Trophoblast cell (in vitro differentiated cells and primary cell): ENCODE data around the gene MRPS24.
A peak's percentile ranks its signal among the peaks of the same experiment; 100 is the strongest.

ENCODE experiments used
- DNase-seq, 2 donors: peaks; one replicate each; pipeline ENCODE4 v3.0.0-alpha.2; 2016
- H2AFZ ChIP-seq: 2 replicates; pipeline ENCODE4 v1.6.1; 2013; ENCODE audit warnings: low read length, moderate library complexity, mild to moderate bottlenecking; ENCODE audit not compliant: insufficient read depth, poor library complexity
- H2AK5ac ChIP-seq: 2 replicates; pipeline ENCODE4 v1.6.1; 2013; ENCODE audit warnings: mild to moderate bottlenecking, low read length
- H2BK120ac ChIP-seq: 2 replicates; pipeline ENCODE4 v1.6.1; 2013; ENCODE audit warnings: low read length, mild to moderate bottlenecking, moderate library complexity; ENCODE audit not compliant: insufficient read depth, poor library complexity
- H2BK12ac ChIP-seq: 2 replicates; pipeline ENCODE4 v1.6.1; 2013; ENCODE audit warnings: mild to moderate bottlenecking, low read length, moderate library complexity
- H2BK5ac ChIP-seq: 2 replicates; pipeline ENCODE4 v1.6.1; 2013; ENCODE audit warnings: low read length, low read depth, moderate library complexity, mild to moderate bottlenecking; ENCODE audit not compliant: poor library complexity
- H3K14ac ChIP-seq: 2 replicates; pipeline ENCODE4 v1.6.1; 2013; ENCODE audit warnings: mild to moderate bottlenecking, low read length
- H3K18ac ChIP-seq: 2 replicates; pipeline ENCODE4 v1.6.1; 2013; ENCODE audit warnings: mild to moderate bottlenecking, low read length
- H3K23ac ChIP-seq: 2 replicates; pipeline ENCODE4 v1.6.1; 2013; ENCODE audit warnings: low read length
- H3K27ac ChIP-seq: 2 replicates; pipeline ENCODE4 v1.5.1; 2013; ENCODE audit warnings: low read depth, mild to moderate bottlenecking, inconsistent platforms, low read length, moderate library complexity
- H3K27me3 ChIP-seq: 2 replicates; pipeline ENCODE4 v1.6.1; 2013; ENCODE audit warnings: inconsistent platforms, mild to moderate bottlenecking, low read length, moderate library complexity; ENCODE audit not compliant: insufficient read depth
- H3K36me3 ChIP-seq, 2 experiments: 1 replicate in 1 of 2; 2 replicates in 1 of 2; pipeline ENCODE4 v1.6.1; 2013; ENCODE audit warnings: low read length in 2 of 2, mild to moderate bottlenecking in 2 of 2, moderate library complexity in 1 of 2; ENCODE audit not compliant: insufficient read depth in 2 of 2, control insufficient read depth in 1 of 2
- H3K4ac ChIP-seq: 2 replicates; pipeline ENCODE4 v1.6.1; 2013; ENCODE audit warnings: low read depth, mild to moderate bottlenecking, low read length, moderate library complexity
- H3K4me1 ChIP-seq, 2 experiments: 1 replicate in 1 of 2; 2 replicates in 1 of 2; pipeline ENCODE4 v1.6.1; 2013; ENCODE audit warnings: low read length in 2 of 2, mild to moderate bottlenecking in 2 of 2, moderate library complexity in 1 of 2; ENCODE audit not compliant: insufficient read depth in 2 of 2, control insufficient read depth in 1 of 2
- H3K4me2 ChIP-seq: 2 replicates; pipeline ENCODE4 v1.6.1; 2013; ENCODE audit warnings: inconsistent platforms, mild to moderate bottlenecking, low read length, moderate library complexity
- H3K4me3 ChIP-seq: 2 replicates; pipeline ENCODE4 v1.5.1; 2013; ENCODE audit warnings: mild to moderate bottlenecking, low read depth, low read length, inconsistent platforms
- H3K79me1 ChIP-seq: one replicate; pipeline ENCODE4 v1.6.1; 2013; ENCODE audit warnings: low read length
- H3K79me2 ChIP-seq: 2 replicates; pipeline ENCODE4 v1.6.1; 2013; ENCODE audit warnings: low read length, mild to moderate bottlenecking; ENCODE audit not compliant: control insufficient read depth, insufficient read depth, poor library complexity
- H3K9ac ChIP-seq: 2 replicates; pipeline ENCODE4 v1.6.1; 2013; ENCODE audit warnings: mild to moderate bottlenecking, low read length
- H3K9me3 ChIP-seq: 2 replicates; pipeline ENCODE4 v1.6.1; 2013; ENCODE audit warnings: low read depth, mild to moderate bottlenecking, control low read depth, inconsistent platforms, low read length; ENCODE audit not compliant: insufficient read depth
- H4K12ac ChIP-seq: 2 replicates; pipeline ENCODE4 v1.6.1; 2013; ENCODE audit warnings: low read depth, mild to moderate bottlenecking, low read length, moderate library complexity
- H4K8ac ChIP-seq: 2 replicates; pipeline ENCODE4 v1.6.1; 2013; ENCODE audit warnings: low read depth, mild to moderate bottlenecking, low read length, moderate library complexity
- H4K91ac ChIP-seq: one replicate; pipeline ENCODE4 v1.6.1; 2013; ENCODE audit warnings: low read depth, mild to moderate bottlenecking, low read length, moderate library complexity
- WGBS: extraction: QIAGEN DNeasy Blood & Tissue Kit; methylation state at CpG from one replicate; pipeline ENCODE4 v1.1.7; 2013; ENCODE audit warnings: missing lambda C conversion rate; ENCODE audit not compliant: insufficient read length, insufficient coverage; ENCODE audit errors: extremely low coverage; 5-methylcytosine and 5-hydroxymethylcytosine counted together

Gene MRPS24

DNA sequence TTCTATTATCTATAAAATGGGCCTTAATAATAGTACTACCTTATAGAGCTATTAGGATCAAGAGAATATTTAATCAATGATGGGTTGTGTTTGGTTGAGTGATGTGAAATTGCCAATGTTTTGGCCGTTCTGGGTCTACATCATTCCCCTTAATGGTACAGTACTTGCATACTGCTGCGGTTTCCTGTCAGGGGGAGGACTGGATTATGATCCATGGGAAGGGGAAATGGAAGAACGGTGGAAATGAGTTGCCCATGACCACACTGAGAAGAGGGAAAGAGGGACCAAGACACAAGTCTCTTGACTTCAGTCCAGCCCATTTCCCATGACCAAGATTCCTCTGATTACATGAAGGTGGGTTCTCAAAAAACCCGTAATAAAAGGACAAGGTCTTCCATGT lies 999 bp upstream of the MRPS24 start:
- no CpG with 5 or more reads among the region's 4 CpGs for WGBS
- H3K27ac ChIP-seq: no peak overlapping the region
- H3K4me3 ChIP-seq: no peak overlapping the region
- no peak overlapping the region for H3K4me2 ChIP-seq
- H4K91ac ChIP-seq: no peak overlapping the region
- peaks cover 9% of the 10 kb centered on the region for H3K79me1 ChIP-seq
- no peak overlapping the region for H2AFZ ChIP-seq
- H2BK120ac ChIP-seq: peak overlapping the region; percentile 54
- H4K12ac ChIP-seq: no peak overlapping the region
- no peak overlapping the region for H3K4ac ChIP-seq
- no peak overlapping the region for H3K9ac ChIP-seq
- peaks cover 1% of the 10 kb centered on the region for H3K79me2 ChIP-seq
- H3K27me3 ChIP-seq: no peaks in the 10 kb centered on the region
- H2BK12ac ChIP-seq: peak overlapping the region; percentile 59
- H3K4me1 ChIP-seq: peaks cover 11 to 17% of the 10 kb centered on the region in 2 experiments
- H3K9me3 ChIP-seq: peaks cover 4% of the 10 kb centered on the region
- no peak overlapping the region for H3K18ac ChIP-seq
- H3K23ac ChIP-seq: no peak overlapping the region
- peaks cover 3 to 15% of the 10 kb centered on the region in 2 experiments for H3K36me3 ChIP-seq
- no peak overlapping the region for H3K14ac ChIP-seq
- DNase-seq: no peak
- H2BK5ac ChIP-seq: no peak overlapping the region
- peak overlapping the region; percentile 53 for H4K8ac ChIP-seq
- H2AK5ac ChIP-seq: peak overlapping the region; percentile 89

DNA sequence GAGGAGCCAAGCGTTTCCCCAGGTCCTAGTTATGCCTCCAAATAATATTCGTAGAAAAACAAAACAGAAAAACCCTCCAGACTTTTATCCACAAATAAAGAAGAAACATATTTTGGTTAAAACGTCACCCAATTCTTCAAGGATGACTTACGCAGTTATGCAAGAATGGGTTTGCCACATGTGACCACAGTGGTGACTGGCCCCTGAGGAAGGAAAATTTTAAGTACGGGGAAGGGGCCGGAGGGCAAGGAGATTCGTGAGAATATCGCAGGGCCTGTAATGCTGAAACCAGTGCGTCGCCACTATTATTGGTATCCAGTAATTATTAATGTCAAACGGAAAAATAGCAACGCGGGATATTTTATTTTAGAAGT lies 537 bp upstream of the MRPS24 start:
- no peak overlapping the region for H2BK12ac ChIP-seq
- H3K4ac ChIP-seq: peak overlapping the region; percentile 35
- H3K9me3 ChIP-seq: peaks cover 4% of the 10 kb centered on the region
- H4K8ac ChIP-seq: peak overlapping the region; percentile 86
- peaks cover 9% of the 10 kb centered on the region for H3K79me1 ChIP-seq
- DNase-seq: peak; percentile 94 to 98
- no peak overlapping the region for H2AK5ac ChIP-seq
- peak overlapping the region; percentile 85 for H4K91ac ChIP-seq
- peaks cover 11 to 17% of the 10 kb centered on the region in 2 experiments for H3K4me1 ChIP-seq
- H3K18ac ChIP-seq: peak overlapping the region; percentile 43
- peak overlapping the region; percentile 87 for H2BK120ac ChIP-seq
- peak overlapping the region; percentile 49 for H4K12ac ChIP-seq
- peak overlapping the region; percentile 93 for H3K4me2 ChIP-seq
- H3K79me2 ChIP-seq: peaks cover 1% of the 10 kb centered on the region
- H3K27ac ChIP-seq: peak overlapping the region; percentile 86
- H3K36me3 ChIP-seq: peaks cover 3 to 13% of the 10 kb centered on the region in 2 experiments
- H3K27me3 ChIP-seq: no peaks in the 10 kb centered on the region
- H3K4me3 ChIP-seq: peak overlapping the region; percentile 67
- H3K9ac ChIP-seq: peak overlapping the region; percentile 75
- WGBS: no CpG with 5 or more reads among the region's 13 CpGs
- H2AFZ ChIP-seq: peak overlapping the region; percentile 96
- H2BK5ac ChIP-seq: peak overlapping the region; percentile 78
- H3K23ac ChIP-seq: no peak overlapping the region
- peak overlapping the region; percentile 79 for H3K14ac ChIP-seq

DNA sequence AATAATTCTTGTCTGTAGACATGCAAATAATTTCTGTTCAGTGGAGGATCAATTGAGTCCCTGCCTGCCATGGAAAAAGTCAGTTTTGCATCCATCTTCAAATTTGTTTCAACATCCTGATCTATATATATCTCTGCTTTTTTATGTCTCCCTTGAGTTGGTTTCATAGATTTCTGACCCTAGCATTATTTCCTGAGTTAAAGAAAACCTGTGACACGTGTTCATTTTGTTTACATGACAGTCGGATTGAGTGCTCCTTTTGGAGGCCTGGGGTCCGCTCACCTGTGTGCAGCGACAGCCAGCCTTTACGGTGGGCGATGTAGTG lies 674 bp downstream of the MRPS24 start:
- H3K14ac ChIP-seq: peak overlapping the region; percentile 61
- H2BK120ac ChIP-seq: no peak overlapping the region
- H3K9me3 ChIP-seq: peaks cover 6% of the 10 kb centered on the region
- no CpG with 5 or more reads among the region's 6 CpGs for WGBS
- H2AFZ ChIP-seq: peak overlapping the region; percentile 87
- peak overlapping the region; percentile 99 for H3K4me3 ChIP-seq
- H4K91ac ChIP-seq: no peak overlapping the region
- H3K18ac ChIP-seq: peak overlapping the region; percentile 46
- no peak overlapping the region for H3K4ac ChIP-seq
- peak overlapping the region; percentile 78 for H3K23ac ChIP-seq
- no peak overlapping the region for H2BK5ac ChIP-seq
- peak overlapping the region; percentile 89 for H3K9ac ChIP-seq
- no peak overlapping the region for H2AK5ac ChIP-seq
- peak overlapping the region; percentile 98 for H3K4me2 ChIP-seq
- H3K4me1 ChIP-seq: peaks cover 11 to 17% of the 10 kb centered on the region in 2 experiments
- peaks cover 1% of the 10 kb centered on the region for H3K79me2 ChIP-seq
- DNase-seq: peak in 1 of 2 donors; percentile 26
- no peak overlapping the region for H4K12ac ChIP-seq
- H2BK12ac ChIP-seq: no peak overlapping the region
- no peaks in the 10 kb centered on the region for H3K27me3 ChIP-seq
- H3K79me1 ChIP-seq: peaks cover 9% of the 10 kb centered on the region
- H3K27ac ChIP-seq: no peak overlapping the region
- H3K36me3 ChIP-seq: peaks cover 3 to 13% of the 10 kb centered on the region in 2 experiments
- H4K8ac ChIP-seq: peak overlapping the region; percentile 43

DNA sequence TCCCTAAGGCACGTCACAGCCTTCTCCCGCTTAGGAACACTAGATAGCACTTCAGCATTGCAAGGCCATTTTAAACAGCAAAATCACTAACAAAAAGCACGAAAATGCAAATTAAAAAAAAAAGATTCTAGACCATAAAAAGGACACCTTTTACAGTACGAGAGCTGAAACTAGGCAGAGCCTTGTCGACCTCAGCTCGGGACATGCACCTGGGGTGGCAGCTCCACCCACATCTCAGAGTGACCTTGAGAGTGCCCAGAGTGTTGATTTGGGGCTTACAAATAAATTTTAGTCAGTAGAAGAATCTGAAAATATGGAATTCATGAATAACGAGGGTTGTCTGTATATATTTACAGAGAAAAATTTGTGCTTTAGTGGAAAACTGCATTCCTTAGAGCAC lies 1.1 kb downstream of the MRPS24 start:
- WGBS: no CpG with 5 or more reads among the region's 7 CpGs
- no peak overlapping the region for H2BK5ac ChIP-seq
- H3K27me3 ChIP-seq: no peaks in the 10 kb centered on the region
- H3K4me3 ChIP-seq: no peak overlapping the region
- H3K36me3 ChIP-seq: peaks cover 3 to 13% of the 10 kb centered on the region in 2 experiments
- H2AK5ac ChIP-seq: no peak overlapping the region
- peaks cover 6% of the 10 kb centered on the region for H3K9me3 ChIP-seq
- H4K8ac ChIP-seq: no peak overlapping the region
- no peak overlapping the region for H3K27ac ChIP-seq
- H4K12ac ChIP-seq: no peak overlapping the region
- H3K4me1 ChIP-seq: peaks cover 9 to 15% of the 10 kb centered on the region in 2 experiments
- H3K23ac ChIP-seq: no peak overlapping the region
- H3K79me1 ChIP-seq: peaks cover 9% of the 10 kb centered on the region
- peaks cover 1% of the 10 kb centered on the region for H3K79me2 ChIP-seq
- DNase-seq: no peak
- H3K14ac ChIP-seq: no peak overlapping the region
- H4K91ac ChIP-seq: no peak overlapping the region
- no peak overlapping the region for H2BK12ac ChIP-seq
- no peak overlapping the region for H3K18ac ChIP-seq
- H2AFZ ChIP-seq: no peak overlapping the region
- no peak overlapping the region for H3K4ac ChIP-seq
- H2BK120ac ChIP-seq: no peak overlapping the region
- no peak overlapping the region for H3K9ac ChIP-seq
- peak overlapping the region; percentile 98 for H3K4me2 ChIP-seq
